LNCaP clone FGC (cell line): Measurements from ENCODE around the gene LACC1.
A peak's percentile ranks its signal among the peaks of the same experiment; 100 is the strongest.

ENCODE experiments used
- DNase-seq: peaks from one replicate; pipeline ENCODE4 v3.0.0-alpha.2; 2011; ENCODE audit warnings: low read depth
- H3K4me3 ChIP-seq: 2 replicates; pipeline ENCODE4 v1.5.1; 2011; ENCODE audit warnings: mild to moderate bottlenecking, low read depth, low read length, control low read depth
- TF ChIP-seq, protein P1 (sequence below): IDR thresholded peaks from 2 replicates; pipeline ENCODE4 v1.5.1; 2012; ENCODE audit warnings: mild to moderate bottlenecking; ENCODE audit not compliant: control insufficient read depth, insufficient read depth; ENCODE audit errors: extremely low read depth

LACC1 gene

DNA sequence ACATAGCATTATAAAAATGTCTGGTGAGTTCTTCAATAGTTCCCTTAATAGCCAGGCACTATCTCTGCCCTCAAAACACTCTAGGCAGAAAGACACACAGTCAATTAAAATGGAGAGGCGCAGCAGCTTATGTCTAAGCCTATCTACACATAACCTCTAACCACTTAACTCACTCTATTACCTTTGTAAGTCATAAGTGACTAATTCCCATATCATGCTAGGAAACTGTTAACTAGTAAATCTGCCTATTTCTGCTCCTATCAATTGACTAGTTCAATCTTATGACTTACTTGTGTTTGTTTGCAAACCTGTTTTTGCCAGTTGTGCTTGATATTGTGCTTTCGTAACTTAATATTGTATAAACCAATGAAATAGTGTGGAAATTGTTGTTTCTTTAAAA is 3.3 kb upstream of the LACC1 start:
- DNase-seq: no peak
- TF ChIP-seq, protein P1, sequence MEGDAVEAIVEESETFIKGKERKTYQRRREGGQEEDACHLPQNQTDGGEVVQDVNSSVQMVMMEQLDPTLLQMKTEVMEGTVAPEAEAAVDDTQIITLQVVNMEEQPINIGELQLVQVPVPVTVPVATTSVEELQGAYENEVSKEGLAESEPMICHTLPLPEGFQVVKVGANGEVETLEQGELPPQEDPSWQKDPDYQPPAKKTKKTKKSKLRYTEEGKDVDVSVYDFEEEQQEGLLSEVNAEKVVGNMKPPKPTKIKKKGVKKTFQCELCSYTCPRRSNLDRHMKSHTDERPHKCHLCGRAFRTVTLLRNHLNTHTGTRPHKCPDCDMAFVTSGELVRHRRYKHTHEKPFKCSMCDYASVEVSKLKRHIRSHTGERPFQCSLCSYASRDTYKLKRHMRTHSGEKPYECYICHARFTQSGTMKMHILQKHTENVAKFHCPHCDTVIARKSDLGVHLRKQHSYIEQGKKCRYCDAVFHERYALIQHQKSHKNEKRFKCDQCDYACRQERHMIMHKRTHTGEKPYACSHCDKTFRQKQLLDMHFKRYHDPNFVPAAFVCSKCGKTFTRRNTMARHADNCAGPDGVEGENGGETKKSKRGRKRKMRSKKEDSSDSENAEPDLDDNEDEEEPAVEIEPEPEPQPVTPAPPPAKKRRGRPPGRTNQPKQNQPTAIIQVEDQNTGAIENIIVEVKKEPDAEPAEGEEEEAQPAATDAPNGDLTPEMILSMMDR: no peak
- no peak overlapping the region for H3K4me3 ChIP-seq

DNA sequence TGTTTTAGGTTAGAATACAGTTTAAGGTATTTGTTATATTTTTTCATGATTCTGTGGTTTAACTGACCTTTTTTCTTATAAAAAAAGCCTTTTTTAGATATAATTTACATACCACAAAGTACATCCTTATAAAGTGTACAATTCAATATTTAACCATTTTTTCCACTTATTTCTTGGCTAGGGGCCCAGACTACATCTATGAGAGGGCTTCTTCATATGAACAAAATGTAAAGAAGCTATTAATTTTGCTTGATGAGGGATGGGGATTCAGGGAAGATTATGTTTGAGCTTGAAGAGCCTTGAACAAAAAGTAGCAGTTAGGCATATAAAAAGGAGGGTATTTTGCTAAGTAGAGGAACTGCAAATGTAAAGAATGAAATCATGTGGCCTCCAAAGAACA is 2.4 kb upstream of the LACC1 start:
- no peak for DNase-seq

DNA sequence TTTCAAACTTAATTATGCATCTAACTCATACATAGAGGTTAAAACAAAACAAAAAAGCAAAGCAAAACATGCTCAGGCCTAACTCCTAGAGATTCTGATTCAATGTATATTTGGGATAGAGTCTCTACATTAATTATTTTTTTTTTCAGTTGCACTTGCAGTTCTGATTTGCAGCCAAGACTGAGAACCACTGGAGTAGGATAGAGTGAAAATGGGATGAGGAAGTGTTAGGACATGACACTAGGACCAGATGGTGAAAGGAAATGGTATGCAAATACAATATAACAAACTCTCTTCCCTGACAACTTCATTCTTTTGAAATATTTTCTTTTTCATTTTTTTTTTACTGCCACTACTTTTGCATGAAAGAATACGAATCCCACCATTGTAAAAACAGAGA is 1.9 kb upstream of the LACC1 start:
- no peak overlapping the region for H3K4me3 ChIP-seq
- DNase-seq: no peak

More for the DNA sequence above, 2.4 kb upstream of the LACC1 start:
- TF ChIP-seq, protein P1: no peak
- H3K4me3 ChIP-seq: no peak overlapping the region

DNA sequence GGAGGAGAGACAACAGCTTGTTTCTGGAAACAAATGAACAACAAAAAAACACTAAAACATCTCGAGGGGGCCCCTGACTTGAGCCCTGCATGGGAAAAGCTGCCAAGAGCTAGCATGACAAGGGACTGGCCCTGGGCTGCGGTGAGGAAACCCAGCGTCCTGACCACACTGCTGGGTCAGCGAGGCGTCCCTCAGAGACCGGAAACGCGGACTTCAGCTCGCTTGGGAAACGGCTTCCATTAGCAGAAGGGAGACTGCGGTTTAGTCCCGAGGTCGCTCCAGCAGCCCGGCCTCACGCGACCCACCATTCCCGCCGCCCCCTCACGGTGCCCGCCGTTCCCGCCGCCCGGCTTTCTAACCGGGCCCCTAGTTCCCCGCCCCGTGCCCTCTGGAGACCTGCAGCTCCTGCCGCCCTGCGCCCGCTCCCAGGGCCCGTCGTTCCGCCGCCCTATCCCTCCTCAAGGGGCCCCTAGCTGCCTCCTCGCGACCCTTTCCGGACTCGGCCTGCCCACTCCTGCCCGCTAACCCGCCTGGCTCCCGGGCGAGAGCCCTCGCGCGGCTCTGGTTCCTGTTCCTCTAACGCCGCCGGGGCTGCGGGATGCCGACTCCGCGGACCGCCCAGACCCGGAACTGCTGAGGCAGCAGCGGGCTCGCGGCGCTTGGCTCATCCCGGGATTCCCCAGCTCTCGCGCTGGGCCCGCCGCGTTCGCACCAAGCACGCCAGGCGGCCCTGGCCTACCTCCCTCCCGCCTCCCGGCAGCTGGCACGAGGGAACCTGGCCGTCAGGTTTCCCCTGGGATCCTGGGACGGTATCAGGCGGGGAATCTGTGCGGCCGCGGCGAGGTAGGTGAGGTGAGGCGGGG is 581 bp upstream of the LACC1 start, which contains the start of gene CCDC122:
TSS of gene CCDC122 (minus strand) at position 849 of the 863 bp plus-strand sequence. CDS start 10,364 bp downstream, outside the sequence.
- H3K4me3 ChIP-seq: peak within 1 kb of the TSS; percentile 53
- DNase-seq: peak; percentile 25
- TF ChIP-seq, protein P1: no peak

More for the DNA sequence above, 1.9 kb upstream of the LACC1 start:
- TF ChIP-seq, protein P1: no peak

DNA sequence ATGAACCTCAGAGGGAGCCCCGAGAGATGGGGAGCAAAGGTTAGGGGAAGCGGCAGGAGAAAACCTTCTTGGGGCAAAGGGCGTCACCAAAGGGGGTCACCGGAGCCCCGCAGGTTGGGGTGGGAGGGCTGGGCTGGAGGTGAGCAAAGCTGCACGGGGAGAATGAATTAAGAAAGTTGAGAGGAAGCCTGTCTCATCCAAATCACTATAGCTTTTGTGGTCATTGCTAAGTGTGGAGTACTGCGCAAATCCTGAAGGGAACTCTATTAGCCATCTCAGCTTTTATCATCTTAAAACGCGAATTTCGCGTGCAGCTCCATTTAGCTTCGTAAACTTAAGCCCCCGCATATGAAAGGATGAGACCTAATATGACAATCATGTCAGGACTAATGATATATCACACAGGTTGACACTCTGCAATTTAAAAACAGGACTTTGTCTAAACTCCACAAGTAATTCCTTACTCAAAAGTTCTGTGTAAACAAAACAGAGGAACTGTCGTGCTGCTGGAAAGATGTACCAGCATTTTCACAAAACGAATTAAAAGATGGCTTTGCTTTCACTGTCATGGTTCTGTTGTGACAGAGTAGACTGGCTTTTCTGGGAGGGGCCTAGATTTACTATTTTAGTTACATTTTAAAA is 631 bp downstream of the LACC1 start:
- H3K4me3 ChIP-seq: peak overlapping the region; percentile 53
- TF ChIP-seq, protein P1: no peak
- DNase-seq: no peak

DNA sequence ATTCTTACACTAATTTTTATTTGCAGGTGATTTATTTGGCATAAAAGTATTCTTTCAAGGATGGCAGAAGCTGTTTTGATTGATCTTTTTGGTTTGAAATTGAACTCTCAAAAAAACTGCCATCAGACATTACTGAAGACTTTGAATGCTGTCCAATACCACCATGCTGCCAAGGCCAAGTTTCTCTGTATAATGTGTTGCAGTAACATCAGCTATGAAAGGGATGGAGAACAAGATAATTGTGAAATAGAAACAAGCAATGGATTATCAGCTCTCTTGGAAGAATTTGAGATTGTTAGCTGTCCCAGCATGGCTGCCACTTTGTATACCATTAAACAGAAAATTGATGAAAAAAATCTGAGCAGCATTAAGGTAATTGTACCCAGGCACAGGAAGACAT is 1.2 kb downstream of the LACC1 start:
- TF ChIP-seq, protein P1: no peak
- no peak overlapping the region for H3K4me3 ChIP-seq
- DNase-seq: no peak

DNA sequence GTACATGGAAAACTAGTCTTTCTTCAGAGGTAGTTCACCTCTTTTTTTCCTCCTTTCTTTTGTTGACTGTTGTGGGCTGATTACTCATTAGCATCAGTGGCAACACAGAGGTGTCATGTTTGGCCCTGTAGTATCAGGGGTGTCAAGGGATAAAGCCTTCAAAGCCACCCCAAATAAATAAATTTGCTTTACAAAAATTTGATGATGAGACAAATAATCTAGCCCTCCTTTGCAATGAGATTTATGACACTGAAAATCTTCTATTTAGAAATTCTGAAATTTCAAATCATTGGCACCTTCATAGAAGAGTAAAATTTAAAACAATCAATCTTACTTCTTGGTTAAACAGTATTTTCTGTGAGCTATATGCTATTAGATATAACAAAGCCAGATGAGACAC is 1.9 kb downstream of the LACC1 start:
- DNase-seq: no peak
- TF ChIP-seq, protein P1: no peak
- no peak overlapping the region for H3K4me3 ChIP-seq
